Measurements from ENCODE around the gene EHHADH. TPM values are rescaled to one million over a fixed set of nuclear protein-coding genes. Genes with fewer than 3 reads are reported as not detected.

EHHADH gene
- total and polyA plus RNA-seq, 9 of the 15 experiments (the other 6 are each of a cell fraction or from before 2014, with no cell fraction given): 3.6 to 6.4 (median 5.4) TPM

DNA sequence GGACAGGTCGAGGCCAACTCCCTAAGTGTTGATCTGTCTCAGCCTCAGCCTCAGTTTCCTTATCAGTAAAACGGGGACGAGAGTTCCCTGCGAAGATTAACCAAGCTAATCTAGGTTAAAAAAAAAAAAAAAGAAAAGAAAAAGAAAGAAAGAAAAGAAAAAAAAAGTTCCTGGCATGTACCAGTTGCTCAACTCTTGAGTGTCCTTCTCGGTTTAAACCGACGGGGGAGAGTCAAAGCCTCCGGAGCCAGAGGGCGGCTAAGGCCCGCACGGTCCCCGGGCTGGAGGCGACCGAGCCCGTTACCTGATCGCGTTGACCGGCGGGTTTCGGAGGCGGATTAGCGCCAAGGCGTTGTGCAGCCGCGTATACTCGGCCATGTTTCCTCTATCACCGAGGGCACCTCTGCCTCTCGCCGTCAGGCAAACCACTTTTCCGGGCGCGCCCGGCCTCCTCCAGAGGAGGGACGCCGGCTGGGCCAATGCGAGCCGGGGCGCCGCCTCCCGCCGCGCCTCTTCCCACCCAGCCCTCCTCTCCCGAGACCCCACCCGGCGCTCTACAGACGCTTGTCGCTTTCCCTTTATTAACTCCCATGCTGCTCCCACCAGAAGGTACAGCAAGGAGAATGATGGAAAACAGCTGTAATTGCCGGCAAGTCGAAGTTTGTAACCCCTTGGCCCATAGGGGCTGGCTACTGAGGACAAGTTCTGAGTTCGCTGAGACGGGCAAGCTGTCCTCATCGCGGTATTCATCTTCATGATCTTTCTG, at the start of gene EHHADH (continued):
- TF ChIP-seq TEAD4 (IDR thresholded peaks at IDR 0.05; ENCODE audit: low read length) (no peak), TEAD4 (CRISPR knock-in tag; IDR thresholded peaks at IDR 0.05; ENCODE audit: borderline replicate concordance) (no peak), ZFP36 (IDR thresholded peaks at IDR 0.05; ENCODE audit: low read depth, low read length, partially characterized antibody) (no peak), CEBPG (CRISPR knock-in tag; IDR thresholded peaks at IDR 0.05) (no peak), CEBPG (tag; conservative IDR thresholded peaks at IDR 0.05 in 1 of 2, IDR thresholded peaks at IDR 0.05 in 1 of 2) (peak in 1 of 2 experiments; percentile 85; a peak in 2 of 4 replicates), ZNF174 (CRISPR knock-in tag; IDR thresholded peaks at IDR 0.05) (no peak), C11orf30 (IDR thresholded peaks at IDR 0.05; ENCODE audit: low read depth) (no peak), AFF4 (CRISPR knock-in tag; IDR thresholded peaks at IDR 0.05) (peak; percentile 33; the same call in 1 of the 2 replicates), MEF2A (IDR thresholded peaks at IDR 0.05; ENCODE audit: control insufficient read depth, low read depth, low read length) (no peak), NR1H2 (CRISPR knock-in tag; IDR thresholded peaks at IDR 0.05) (no peak), UBTF (IDR thresholded peaks at IDR 0.05; ENCODE audit: borderline replicate concordance in 1 of 2, low read depth in 2 of 2, low read length in 2 of 2) (peak; percentile 87 to 91), ZNF644 (tag; IDR thresholded peaks at IDR 0.05; ENCODE audit: low read depth) (no peak), ZNF785 (CRISPR knock-in tag; IDR thresholded peaks at IDR 0.05) (no peak), NFATC3 (IDR thresholded peaks at IDR 0.05) (no peak), HINFP (tag; conservative IDR thresholded peaks at IDR 0.05; ENCODE audit: low read depth) (no peak), PHB (CRISPR knock-in tag; IDR thresholded peaks at IDR 0.05) (no peak), ZNF778 (CRISPR knock-in tag; IDR thresholded peaks at IDR 0.05) (no peak)
- TF ChIP-seq, protein P1, sequence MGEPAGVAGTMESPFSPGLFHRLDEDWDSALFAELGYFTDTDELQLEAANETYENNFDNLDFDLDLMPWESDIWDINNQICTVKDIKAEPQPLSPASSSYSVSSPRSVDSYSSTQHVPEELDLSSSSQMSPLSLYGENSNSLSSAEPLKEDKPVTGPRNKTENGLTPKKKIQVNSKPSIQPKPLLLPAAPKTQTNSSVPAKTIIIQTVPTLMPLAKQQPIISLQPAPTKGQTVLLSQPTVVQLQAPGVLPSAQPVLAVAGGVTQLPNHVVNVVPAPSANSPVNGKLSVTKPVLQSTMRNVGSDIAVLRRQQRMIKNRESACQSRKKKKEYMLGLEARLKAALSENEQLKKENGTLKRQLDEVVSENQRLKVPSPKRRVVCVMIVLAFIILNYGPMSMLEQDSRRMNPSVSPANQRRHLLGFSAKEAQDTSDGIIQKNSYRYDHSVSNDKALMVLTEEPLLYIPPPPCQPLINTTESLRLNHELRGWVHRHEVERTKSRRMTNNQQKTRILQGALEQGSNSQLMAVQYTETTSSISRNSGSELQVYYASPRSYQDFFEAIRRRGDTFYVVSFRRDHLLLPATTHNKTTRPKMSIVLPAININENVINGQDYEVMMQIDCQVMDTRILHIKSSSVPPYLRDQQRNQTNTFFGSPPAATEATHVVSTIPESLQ (CRISPR knock-in tag; IDR thresholded peaks at IDR 0.05): no peak

Measured in K562 (cell line).